Measurements from ENCODE around the gene INS. TPM values are rescaled to one million over a fixed set of nuclear protein-coding genes. Genes with fewer than 3 reads are reported as not detected.

INS gene
- total RNA-seq, 4 donors from 2014 or later = not detected

- no peaks in the 10 kb centered on the region for H3K36me3 ChIP-seq
- peaks cover 0 to 4% of the 10 kb centered on the region in 2 donors for H3K9me3 ChIP-seq
- WGBS, 2 donors (ENCODE audit: low coverage in 1 of 2) = 62% methylated on average over 23 of the region's 23 CpGs; no CpG with 5 or more reads in 1 of the 2 donors
- no peak overlapping the region for H3K27ac ChIP-seq
- H3K4me1 ChIP-seq = no peaks in the 10 kb centered on the region
- no peak for DNase-seq
- in situ Hi-C loops (cut with MboI; ENCODE audit: low pct_ligation_motif_present in 1 of 4, low pct_unique_long_range_greater_than_20kb in 1 of 4, low sequenced_read_pairs in 3 of 4) = no loop called here
- TF ChIP-seq EP300 (IDR thresholded peaks at IDR 0.05; ENCODE audit: low read depth) (no peak), POLR2AphosphoS5 (IDR thresholded peaks at IDR 0.05) (no peak), POLR2A (IDR thresholded peaks at IDR 0.05) (no peak), CTCF (IDR thresholded peaks at IDR 0.05) (no peak)
- peaks cover 33% of the 10 kb centered on the region for H3K27me3 ChIP-seq
- no peak overlapping the region for H3K4me3 ChIP-seq
- intact Hi-C loops (cut with DNase I; ENCODE audit: low total_unique reads) = no loop called here
These were observed 40.5 kb downstream of the INS start for GRCh38 chr11:2120359-2121100.

- Histone ChIP-seq H3K27ac (no peak overlapping the region), H3K9me3 (peaks cover 0 to 4% of the 10 kb centered on the region in 2 donors), H3K27me3 (peaks cover 33% of the 10 kb centered on the region), H3K36me3 (no peaks in the 10 kb centered on the region), H3K4me3 (no peak overlapping the region), H3K4me1 (no peaks in the 10 kb centered on the region)
- intact Hi-C loops (cut with DNase I; ENCODE audit: low total_unique reads) (no loop called here), in situ Hi-C loops (cut with MboI; ENCODE audit: low pct_ligation_motif_present in 1 of 4, low pct_unique_long_range_greater_than_20kb in 1 of 4, low sequenced_read_pairs in 3 of 4) (no loop called here)
- no peak for DNase-seq
- 66 to 84% methylated on average over 3 to 4 of the region's 4 CpGs for WGBS, 2 donors (ENCODE audit: low coverage in 1 of 2)
- no peak for TF ChIP-seq CTCF (IDR thresholded peaks at IDR 0.05)
- TF ChIP-seq POLR2A (IDR thresholded peaks at IDR 0.05) = no peak
- no peak for TF ChIP-seq EP300 (IDR thresholded peaks at IDR 0.05; ENCODE audit: low read depth)
- TF ChIP-seq POLR2AphosphoS5 (IDR thresholded peaks at IDR 0.05) = no peak
These were observed 42.3 kb downstream of the INS start for GRCh38 chr11:2118677-2119076.

GRCh38 chr11:2116680-2117079 lies 44.3 kb downstream of the INS start:
- in situ Hi-C loops (cut with MboI; ENCODE audit: low pct_ligation_motif_present in 1 of 4, low pct_unique_long_range_greater_than_20kb in 1 of 4, low sequenced_read_pairs in 3 of 4) (no loop called here), intact Hi-C loops (cut with DNase I; ENCODE audit: low total_unique reads) (no loop called here)
- Histone ChIP-seq H3K4me3 (no peak overlapping the region), H3K4me1 (no peaks in the 10 kb centered on the region), H3K36me3 (no peaks in the 10 kb centered on the region), H3K9me3 (peaks cover 0 to 4% of the 10 kb centered on the region in 2 donors), H3K27ac (no peak overlapping the region), H3K27me3 (peaks cover 16% of the 10 kb centered on the region)
- WGBS, 2 donors (ENCODE audit: low coverage in 1 of 2) = 65 to 75% methylated on average over 1 of the region's 1 CpG
- DNase-seq = no peak
- no peak for TF ChIP-seq EP300 (IDR thresholded peaks at IDR 0.05; ENCODE audit: low read depth)
- TF ChIP-seq CTCF (IDR thresholded peaks at IDR 0.05) = no peak
- TF ChIP-seq POLR2AphosphoS5 (IDR thresholded peaks at IDR 0.05) = no peak

DNA sequence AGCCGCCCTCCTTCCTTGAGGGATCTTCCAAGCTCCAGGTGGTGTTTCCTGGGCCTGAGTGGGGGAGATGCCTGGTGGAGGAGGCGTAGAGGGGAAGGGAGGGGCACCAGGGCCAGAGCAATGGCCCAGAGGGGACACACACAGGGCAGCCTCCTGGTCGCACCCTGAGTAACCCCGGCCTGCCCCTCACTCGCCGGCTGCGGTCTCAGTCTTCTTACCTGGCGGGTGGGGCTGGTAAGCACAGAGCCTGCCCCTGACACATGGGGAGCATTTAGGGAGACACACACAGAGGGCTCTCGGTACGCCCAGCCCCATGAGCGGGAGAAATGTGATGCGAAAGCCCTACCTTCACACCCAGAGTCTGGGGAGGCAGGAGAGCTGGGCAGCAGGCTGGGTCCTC lies 45.7 kb downstream of the INS start:
- in situ Hi-C loops (cut with MboI; ENCODE audit: low pct_ligation_motif_present in 1 of 4, low pct_unique_long_range_greater_than_20kb in 1 of 4, low sequenced_read_pairs in 3 of 4) (no loop called here), intact Hi-C loops (cut with DNase I; ENCODE audit: low total_unique reads) (no loop called here)
- Histone ChIP-seq H3K4me1 (no peaks in the 10 kb centered on the region), H3K4me3 (no peak overlapping the region), H3K27ac (no peak overlapping the region), H3K9me3 (peaks cover 0 to 4% of the 10 kb centered on the region in 2 donors), H3K27me3 (peaks cover 2% of the 10 kb centered on the region), H3K36me3 (no peaks in the 10 kb centered on the region)
- DNase-seq = no peak
- TF ChIP-seq CTCF (IDR thresholded peaks at IDR 0.05) (no peak), POLR2AphosphoS5 (IDR thresholded peaks at IDR 0.05) (no peak), EP300 (IDR thresholded peaks at IDR 0.05; ENCODE audit: low read depth) (no peak), POLR2A (IDR thresholded peaks at IDR 0.05) (no peak)
- WGBS, 2 donors (ENCODE audit: low coverage in 1 of 2) = 91% methylated on average over 12 of the region's 12 CpGs; no CpG with 5 or more reads in 1 of the 2 donors

Data from transverse colon (tissue), 4 donors.